Endothelial cell of umbilical vein (primary cell): Measurements from ENCODE around the gene RXFP1. TPM values are rescaled to one million over a fixed set of nuclear protein-coding genes. Genes with fewer than 3 reads are reported as not detected.
A peak's percentile ranks its signal among the peaks of the same experiment; 100 is the strongest.

Source experiments
- BruUV-seq: library from RNA; stranded (reverse); fragments of 400-500 nt; replicated peaks from 2 replicates; lab custom pipeline; 2021; lab: Mats Ljungman, UMichigan
- CTCF ChIA-PET: fragments of 300-600, 350-600 bp; sonication (Branson Sonifier 250); formaldehyde crosslinking; loops from one replicate; lab custom pipeline; 2021; ENCODE audit warnings: antibody characterized with exemption, inconsistent platforms; lab: Charles Lee
- POLR2A ChIA-PET: fragments of 300-600, 350-600 bp; sonication (Branson Sonifier 250); formaldehyde crosslinking; loops from one replicate; lab custom pipeline; 2021; ENCODE audit warnings: antibody characterized with exemption, inconsistent platforms; lab: Charles Lee
- DNase-seq: peaks from one replicate; pipeline ENCODE4 v3.0.0-alpha.2; 2011; ENCODE audit warnings: low read depth, low spot score
- FAIRE-seq: peaks from 2 replicates; lab custom pipeline; 2011; peaks lifted over from hg19 to GRCh38; lab: Jason Lieb, UNC
- H2AFZ ChIP-seq: 2 replicates; pipeline ENCODE4 v1.6.0; 2012; ENCODE audit warnings: low read depth, low read length, control low read depth, inconsistent platforms
- H3K27ac ChIP-seq: 2 replicates; pipeline ENCODE4 v1.5.1; 2011; ENCODE audit warnings: low read depth, mild to moderate bottlenecking, control low read depth, low read length, moderate library complexity; ENCODE audit not compliant: insufficient read depth
- H3K27me3 ChIP-seq, 2 experiments: 2 replicates each; pipeline versions ENCODE4 v1.6.0 to v1.6.1; 2011; ENCODE audit warnings: low read length in 2 of 2, mixed read lengths in 1 of 2; ENCODE audit not compliant: control insufficient read depth in 2 of 2, insufficient read depth in 2 of 2
- H3K36me3 ChIP-seq, 2 experiments: 2 replicates in 1 of 2; 3 replicates in 1 of 2; pipeline ENCODE4 v1.5.1; 2011; ENCODE audit warnings: low read length in 2 of 2, mild to moderate bottlenecking in 1 of 2, moderate library complexity in 1 of 2; ENCODE audit not compliant: control insufficient read depth in 2 of 2, insufficient read depth in 2 of 2; ENCODE audit errors: extremely low read depth in 1 of 2
- H3K4me1 ChIP-seq: 3 replicates; pipeline ENCODE4 v1.5.1; 2011; ENCODE audit warnings: mild to moderate bottlenecking, low read length; ENCODE audit not compliant: control insufficient read depth, insufficient read depth; ENCODE audit errors: extremely low read depth
- H3K4me2 ChIP-seq: 2 replicates; pipeline ENCODE4 v1.6.1; 2011; ENCODE audit warnings: low read length, control low read depth, mixed read lengths; ENCODE audit not compliant: insufficient read depth
- H3K4me3 ChIP-seq, 3 experiments: fragments of 200-600 bp in 1 of 3; sonication (generic), shearing (Covaris generic) in 1 of 3; replicated peaks in 1 of 3; 2 replicates each; pipeline ENCODE4 v1.5.1; 2011 to 2016; ENCODE audit warnings: control low read depth in 3 of 3, low read length in 3 of 3, mild to moderate bottlenecking in 2 of 3, inconsistent platforms in 1 of 3, low read depth in 1 of 3, moderate library complexity in 1 of 3; ENCODE audit not compliant: insufficient read depth in 1 of 3
- H3K79me2 ChIP-seq: 2 replicates; pipeline ENCODE4 v1.6.0; 2012; ENCODE audit warnings: low read length, inconsistent platforms; ENCODE audit not compliant: control insufficient read depth, insufficient read depth
- H3K9ac ChIP-seq: replicated peaks from 2 replicates; pipeline ENCODE3; 2011; ENCODE audit warnings: low read length, control low read depth; ENCODE audit not compliant: insufficient read depth; ENCODE audit errors: extremely low read depth
- H3K9me1 ChIP-seq: replicated peaks from 3 replicates; pipeline ENCODE4 v1.6.0; 2011; ENCODE audit warnings: mild to moderate bottlenecking, low read length; ENCODE audit not compliant: control insufficient read depth, insufficient read depth; ENCODE audit errors: extremely low read depth
- H3K9me3 ChIP-seq: replicated peaks from 2 replicates; pipeline ENCODE4 v1.5.1; 2012; ENCODE audit warnings: low read length, inconsistent platforms; ENCODE audit not compliant: control insufficient read depth, insufficient read depth
- H4K20me1 ChIP-seq: replicated peaks from 2 replicates; pipeline ENCODE3; 2011; ENCODE audit warnings: mild to moderate bottlenecking, low read length; ENCODE audit not compliant: control insufficient read depth, insufficient read depth; ENCODE audit errors: extremely low read depth
- CTCF ChIP-seq, 2 donors: IDR thresholded peaks; 1 replicate in 1 of 2; 2 replicates in 1 of 2; pipeline ENCODE4 v1.5.1; 2011; ENCODE audit warnings: low read length in 2 of 2, mild to moderate bottlenecking in 2 of 2, moderate library complexity in 2 of 2, control low read depth in 1 of 2, inconsistent platforms in 1 of 2, low read depth in 1 of 2; ENCODE audit not compliant: insufficient read depth in 1 of 2; ENCODE audit errors: extremely low read depth in 1 of 2
- EZH2 ChIP-seq: IDR thresholded peaks from 2 replicates; pipeline ENCODE4 v1.6.1; 2012; ENCODE audit warnings: borderline replicate concordance, low read depth, mild to moderate bottlenecking, moderate library complexity, low read length, inconsistent platforms; ENCODE audit not compliant: severe bottlenecking
- FOS ChIP-seq: IDR thresholded peaks from 2 replicates; pipeline ENCODE4 v1.6.1; 2011; ENCODE audit warnings: mild to moderate bottlenecking, low read length, moderate library complexity, borderline replicate concordance; ENCODE audit not compliant: insufficient read depth
- GATA2 ChIP-seq: IDR thresholded peaks from 2 replicates; pipeline ENCODE4 v1.7.0; 2011; ENCODE audit warnings: low read depth, mild to moderate bottlenecking, moderate library complexity, mixed read lengths, low read length; ENCODE audit not compliant: insufficient read length, insufficient read depth
- JUN ChIP-seq: IDR thresholded peaks from 2 replicates; pipeline ENCODE4 v1.6.1; 2011; ENCODE audit warnings: borderline replicate concordance, low read depth; ENCODE audit not compliant: insufficient read length, insufficient read depth
- MAX ChIP-seq: IDR thresholded peaks from 2 replicates; pipeline ENCODE4 v1.6.1; 2011; ENCODE audit not compliant: insufficient read depth, insufficient read length
- MYC ChIP-seq: IDR thresholded peaks from one replicate; pipeline ENCODE4 v1.6.1; 2011; ENCODE audit warnings: mild to moderate bottlenecking, low read depth, low read length
- POLR2A ChIP-seq: IDR thresholded peaks from 2 replicates; pipeline ENCODE4 v1.6.1; 2012; ENCODE audit warnings: low read depth, mild to moderate bottlenecking, control low read depth, low read length
- POLR2AphosphoS5 ChIP-seq: IDR thresholded peaks from 2 replicates; pipeline ENCODE4 v1.6.1; 2012; ENCODE audit warnings: low read depth, mild to moderate bottlenecking, control low read depth, low read length, moderate library complexity; ENCODE audit not compliant: insufficient read depth
- dilution Hi-C: fragments of 300-500 bp; cut with MboI; formaldehyde crosslinking; loops from one replicate; pipeline ENCODE4 v1.15.0; 2019; ENCODE audit warnings: low sequenced_read_pairs; ENCODE audit not compliant: extremely low pct_ligation_motif_present
- intact Hi-C: fragments of 100-400 bp; cut with micrococcal nuclease; formaldehyde crosslinking; loops from one replicate; pipeline ENCODE4 v1.10.0; 2022
- polyA plus RNA-seq, 4 experiments: library from polyadenylated mRNA; depleted of rRNA in 3 of 4; stranded (reverse) in 3 of 4; unstranded in 1 of 4; fragments of >200 nt; gene quantifications; 2 replicates each; pipeline versions ENCODE4 v1.2.1 to v1.2.3, GENCODE V29; 2011 to 2012; ENCODE audit warnings: missing spikeins in 1 of 4
- total RNA-seq: library from RNA; stranded (reverse); gene quantifications from 2 replicates; pipeline ENCODE4 v1.2.3, GENCODE V29; 2021

Gene RXFP1
- total and polyA plus RNA-seq, 2 donors (not counting 3 experiments of a cell fraction or from before 2014, with no cell fraction given) = not detected

GRCh38 chr4:158535130-158535614 is 13.5 kb downstream of the RXFP1 start:
- Histone ChIP-seq H3K4me1 (no peaks in the 10 kb centered on the region), H3K79me2 (no peaks in the 10 kb centered on the region), H3K4me2 (no peak overlapping the region), H3K36me3 (no peaks in the 10 kb centered on the region), H2AFZ (peak overlapping the region; percentile 80), H4K20me1 (no peaks in the 10 kb centered on the region), H3K27ac (no peak overlapping the region), H3K4me3 (no peak overlapping the region), H3K9ac (no peak overlapping the region), H3K27me3 (no peaks in the 10 kb centered on the region), H3K9me3 (no peaks in the 10 kb centered on the region), H3K9me1 (no peaks in the 10 kb centered on the region)
- no TSS peak for BruUV-seq
- no peak for TF ChIP-seq CTCF (IDR thresholded peaks at IDR 0.05; ENCODE audit: extremely low read depth in 1 of 2, insufficient read depth in 1 of 2, low read depth in 1 of 2, low read length in 2 of 2)
- no peak for TF ChIP-seq GATA2
- no peak for TF ChIP-seq MYC
- no peak for TF ChIP-seq JUN
- no peak for TF ChIP-seq POLR2AphosphoS5
- no peak for TF ChIP-seq MAX
- no peak for TF ChIP-seq POLR2A
- no peak for TF ChIP-seq FOS
- no peak for TF ChIP-seq EZH2
- ChIA-PET CTCF (no interaction called here), POLR2A (no interaction called here)
- FAIRE-seq (peak; percentile 21), DNase-seq (no peak)
- dilution Hi-C loops = no loop called here
- intact Hi-C loops = no loop called here
